GM19328 (cell line): ENCODE results near the gene SSTR5.
"Not testable (repeated sequence)": the region's sequence is repeated elsewhere in the genome, so short reads cannot be mapped to it uniquely, and the experiment has no call there.

ENCODE experiments used
- ATAC-seq: cut with Tn5 transposase; IDR thresholded peaks from one replicate; pipeline ENCODE4 v1.9.1; 2021; ENCODE audit warnings: mild to moderate bottlenecking, moderate library complexity; ENCODE audit not compliant: unreplicated experiment

SSTR5 gene

DNA sequence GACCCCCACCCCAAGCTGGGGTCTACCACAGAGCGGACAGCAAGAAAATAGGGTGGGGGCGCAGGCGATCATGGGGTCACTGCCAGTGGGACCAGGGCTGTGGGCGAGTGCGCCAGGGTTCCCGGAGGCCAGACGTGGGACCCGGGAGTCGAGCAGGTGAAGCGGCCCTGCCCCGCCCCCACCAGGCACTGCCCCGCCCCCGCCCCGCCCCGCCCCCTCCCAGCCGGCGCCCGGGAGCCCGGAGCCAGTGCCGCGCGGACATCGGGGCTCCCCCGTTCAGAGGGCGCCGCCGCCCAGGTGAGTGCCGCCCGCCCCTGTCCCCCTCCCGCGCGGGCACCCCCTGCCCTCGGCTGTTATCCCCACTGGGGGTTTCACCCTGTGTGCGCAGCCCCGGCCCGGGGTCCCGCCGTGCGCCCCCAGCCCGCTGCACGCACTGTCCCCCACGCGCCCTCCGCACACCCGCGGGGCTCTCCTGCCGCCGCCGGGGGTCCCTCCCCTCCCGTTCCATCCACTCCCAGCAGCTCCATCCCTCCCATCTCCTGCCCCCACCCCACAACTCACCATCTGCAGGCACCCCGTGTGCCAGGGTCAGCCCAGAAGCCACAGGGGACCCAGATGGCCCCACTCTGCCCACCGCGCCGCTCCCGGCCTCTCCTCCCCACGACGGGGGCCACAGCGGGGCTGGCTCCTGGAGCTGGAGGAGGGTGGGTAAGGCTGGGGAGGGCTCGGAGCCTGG lies at the start of gene SSTR5:
Gene SSTR5, plus strand, starts transcription at position 222 of the 736 bp plus-strand sequence. CDS start 6,122 bp downstream, outside the sequence.
- ATAC-seq, result no peak

DNA sequence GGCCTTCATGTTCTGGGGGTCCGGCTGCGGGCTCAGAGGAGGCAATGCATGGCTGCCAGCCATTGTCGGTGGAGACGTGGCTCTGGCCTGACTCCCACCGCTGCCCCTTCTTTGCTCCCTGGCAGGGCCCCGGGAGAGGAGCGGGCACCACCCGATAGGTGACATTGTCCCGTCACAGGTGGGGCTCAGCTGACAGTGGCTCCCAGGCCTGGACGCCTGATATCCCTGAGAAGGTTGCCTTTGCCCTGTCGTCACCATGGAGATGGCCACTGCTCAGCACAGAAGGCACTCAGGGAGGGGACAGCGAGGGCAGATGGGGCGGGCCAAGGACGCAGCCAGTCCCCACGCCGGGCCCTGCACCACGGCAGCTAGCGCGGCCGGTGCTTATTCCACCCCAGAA lies 48.4 kb upstream of the SSTR5 start:
- ATAC-seq, result no peak

GRCh38 chr16:1025183-1025809 lies 47.3 kb upstream of the SSTR5 start:
- not testable (repeated sequence) for ATAC-seq

DNA sequence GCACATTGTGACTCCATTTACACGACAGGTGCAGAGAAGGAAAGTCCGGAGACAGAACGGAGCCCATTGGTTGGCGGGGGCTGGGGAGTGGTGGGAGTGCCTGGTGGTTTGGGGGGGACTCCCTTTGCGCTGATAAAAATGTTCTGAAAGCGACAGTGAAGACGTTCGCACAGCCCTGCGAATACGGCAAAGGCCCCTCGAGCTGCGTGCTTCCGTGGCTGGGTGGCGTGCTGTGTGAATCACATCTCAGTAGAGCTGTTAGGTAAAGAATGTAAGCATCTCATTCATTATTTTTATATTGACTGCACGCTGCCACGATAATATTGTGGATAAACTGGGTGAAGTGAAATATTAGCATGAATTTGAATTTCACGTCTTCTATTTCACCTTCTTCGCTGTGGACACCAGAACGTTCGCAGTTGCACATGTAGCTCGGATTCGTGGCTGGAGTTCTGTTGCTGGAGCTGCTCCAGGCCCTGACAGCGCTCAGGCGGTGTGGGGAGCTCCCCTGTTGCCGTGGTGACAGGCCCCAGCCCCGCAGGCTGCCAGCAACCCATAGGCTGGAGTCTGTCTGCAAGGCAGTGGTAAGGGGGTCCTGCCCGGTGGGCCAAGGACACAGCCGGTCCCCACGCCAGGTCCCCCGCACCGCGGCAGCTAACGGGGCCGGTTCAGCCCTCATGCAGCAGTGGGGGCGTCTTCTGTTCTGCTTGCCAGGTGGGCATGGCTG lies 46.3 kb upstream of the SSTR5 start:
- ATAC-seq, result no peak

- no peak for ATAC-seq
These were observed 45.6 kb upstream of the SSTR5 start for GRCh38 chr16:1026784-1027500.

- no peak for ATAC-seq
These were observed 45.1 kb upstream of the SSTR5 start for GRCh38 chr16:1027501-1027815.

DNA sequence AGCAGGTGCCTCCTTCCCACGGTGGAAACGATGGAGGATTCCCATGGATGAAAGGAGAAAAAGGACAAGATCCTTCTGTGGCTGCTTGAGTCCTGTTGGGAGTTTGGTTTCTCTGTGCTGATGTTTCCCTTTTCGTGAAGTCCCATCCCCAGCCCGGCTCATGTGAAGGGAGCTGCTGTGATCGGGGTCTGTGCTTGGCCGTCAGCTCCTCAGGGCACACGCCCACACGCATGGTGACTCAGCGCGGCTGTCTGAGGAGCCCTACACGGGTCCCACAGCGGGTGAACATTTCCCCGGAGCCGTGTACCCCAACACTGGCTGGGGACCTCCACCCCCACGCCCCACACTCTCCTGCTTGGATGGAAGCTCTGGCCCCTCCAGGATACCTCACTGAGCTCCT lies 44.5 kb upstream of the SSTR5 start:
- no peak for ATAC-seq

DNA sequence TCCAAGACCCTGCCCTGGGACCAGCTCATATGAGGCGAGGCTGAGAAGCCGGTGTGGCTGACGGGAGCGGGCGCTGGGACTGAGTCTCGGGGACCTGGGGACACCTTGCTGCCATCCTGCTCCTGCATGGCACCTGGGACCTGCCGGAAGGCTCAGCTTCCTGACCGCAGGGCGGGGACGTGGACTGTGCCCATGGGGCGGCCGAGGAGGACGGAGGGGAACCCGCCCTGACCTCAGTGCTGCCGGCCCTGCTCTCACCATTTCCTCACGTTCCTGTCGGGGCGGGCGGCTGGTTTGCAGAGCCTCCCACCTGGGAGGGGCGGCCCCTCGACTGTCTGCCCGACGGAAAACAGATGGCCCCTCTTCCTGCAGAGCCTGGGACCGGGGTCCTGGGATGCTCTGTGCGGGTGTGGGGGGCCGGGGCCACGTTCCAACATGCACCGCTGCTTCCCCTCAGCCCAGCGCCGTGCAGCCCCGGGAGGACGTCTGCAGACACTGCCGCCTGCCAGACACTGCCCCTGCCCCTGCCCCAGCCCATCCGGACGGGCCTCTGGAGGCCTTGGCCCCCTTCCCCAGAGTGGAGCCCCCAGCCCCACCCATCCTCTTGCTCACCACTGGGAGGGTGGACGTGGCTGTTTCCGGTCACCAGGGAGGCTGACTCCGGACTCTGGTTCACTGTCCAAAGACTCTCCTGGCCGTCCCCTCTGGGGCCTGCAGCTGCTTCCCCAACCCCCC lies 43.9 kb upstream of the SSTR5 start:
- no peak for ATAC-seq

DNA sequence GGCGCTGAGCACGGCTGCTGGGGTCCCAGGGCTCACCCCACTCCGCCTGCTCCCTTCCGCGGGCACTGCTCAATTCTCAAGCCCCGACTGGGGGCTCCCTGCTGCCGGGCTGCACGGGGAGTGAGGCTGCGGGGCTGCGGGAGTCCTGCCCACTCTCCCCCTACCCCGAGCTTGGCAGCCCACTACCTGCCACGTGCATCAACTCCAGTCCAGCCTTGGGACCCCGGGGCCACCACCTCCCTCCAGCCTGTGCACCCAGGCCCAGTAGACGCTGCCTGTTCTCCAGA lies 43.3 kb upstream of the SSTR5 start:
- no peak for ATAC-seq

- ATAC-seq, result no peak
These were observed 42.1 kb upstream of the SSTR5 start for GRCh38 chr16:1030473-1030901.

DNA sequence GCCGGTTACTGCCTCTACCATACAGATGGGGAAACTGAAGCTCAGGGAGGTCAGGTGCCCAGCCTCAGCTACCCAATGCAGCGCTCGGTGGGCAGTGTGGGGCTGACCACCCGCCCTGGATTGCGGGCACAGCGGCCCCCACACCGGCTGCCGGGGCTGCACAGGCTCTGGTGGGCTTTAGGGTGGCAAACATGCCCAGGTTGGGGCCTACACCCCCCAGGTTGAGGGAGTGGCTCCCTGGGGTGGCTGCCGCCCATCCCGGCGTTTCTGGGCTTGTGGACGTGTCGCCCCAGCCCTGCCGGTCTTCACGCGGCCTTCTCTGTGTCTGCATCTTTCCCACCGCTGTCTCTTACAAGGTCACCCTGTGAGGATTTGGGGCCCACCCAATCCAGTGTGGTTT lies 40.9 kb upstream of the SSTR5 start:
- no peak for ATAC-seq

- no peak for ATAC-seq
These were observed 39.9 kb upstream of the SSTR5 start for GRCh38 chr16:1032607-1033006.

DNA sequence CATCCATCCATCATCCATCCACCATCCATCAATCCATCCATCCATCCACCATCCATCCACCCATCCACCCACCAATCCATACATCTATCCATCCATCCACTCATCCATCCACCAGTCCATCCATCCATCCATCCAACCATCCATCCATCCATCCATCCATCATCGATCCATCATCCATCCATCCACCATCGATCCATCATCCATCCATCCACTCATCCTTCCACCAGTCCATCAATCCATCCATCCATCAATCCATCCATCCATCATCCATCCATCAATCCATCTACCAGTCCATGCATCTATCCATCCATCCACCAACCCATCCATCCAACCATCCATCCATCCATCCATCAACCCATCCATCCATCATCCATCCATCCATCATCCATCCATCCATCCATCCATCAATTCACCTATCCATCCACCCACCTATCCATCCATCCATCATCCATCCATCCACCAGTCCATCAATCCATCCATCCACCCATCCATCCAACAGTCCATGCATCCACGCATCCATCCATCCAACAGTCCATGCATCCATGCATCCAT lies 39.3 kb upstream of the SSTR5 start:
- no peak for ATAC-seq

DNA sequence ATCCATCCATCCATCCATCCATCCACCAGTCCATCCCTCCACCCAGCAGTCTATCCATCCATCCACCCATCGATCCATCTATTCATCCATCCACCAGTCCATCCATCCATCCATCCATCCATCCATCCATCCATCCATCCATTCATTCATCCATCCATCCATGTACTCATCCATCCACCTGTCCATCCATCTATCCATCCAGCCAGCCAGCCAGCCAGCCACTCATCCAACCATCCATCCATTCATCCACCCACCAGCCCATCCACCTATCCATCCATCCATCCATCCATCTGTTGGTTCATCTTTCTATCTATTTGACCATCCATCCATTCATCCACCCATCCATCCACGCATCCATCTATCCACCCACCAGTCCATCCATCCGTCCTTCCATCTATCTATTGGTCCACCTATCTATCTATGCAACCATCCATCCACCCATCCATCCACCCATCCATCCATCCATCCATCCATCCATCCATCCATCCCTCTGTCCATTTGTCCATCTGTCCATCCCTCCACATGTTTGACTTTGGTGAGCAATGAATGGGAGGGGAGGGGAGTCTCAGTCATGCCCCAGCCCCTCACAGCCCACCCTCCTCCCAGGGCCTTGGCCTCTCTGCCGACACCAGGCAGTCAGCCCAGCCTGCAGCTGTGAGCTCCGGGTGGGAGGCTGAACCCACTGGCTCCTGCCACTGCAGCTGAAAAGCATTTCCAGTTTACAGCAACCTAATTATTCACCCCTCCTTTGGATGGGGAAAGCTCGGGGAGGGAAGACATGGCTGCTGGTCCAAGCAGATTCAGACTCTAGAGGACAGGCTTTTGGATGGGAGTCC lies 38.1 kb upstream of the SSTR5 start:
- ATAC-seq, result no peak

DNA sequence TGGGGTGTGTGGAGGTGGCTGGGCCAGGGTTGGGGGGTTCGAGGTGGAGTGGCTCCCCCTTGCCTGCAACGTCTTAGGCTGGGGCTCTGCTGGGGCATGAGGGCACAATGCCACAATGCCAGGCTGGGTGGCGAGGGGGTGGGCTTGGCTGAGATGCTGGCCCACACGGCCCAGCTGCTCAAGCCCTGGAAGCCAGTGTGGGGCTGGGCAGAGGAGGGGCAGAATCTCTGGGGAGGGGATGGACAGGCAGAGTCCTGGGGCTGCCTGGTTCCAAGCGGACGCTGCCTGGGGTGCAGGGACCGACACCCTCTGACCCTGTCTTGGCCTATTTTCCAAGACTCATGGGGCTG lies 37.5 kb upstream of the SSTR5 start:
- no peak for ATAC-seq

DNA sequence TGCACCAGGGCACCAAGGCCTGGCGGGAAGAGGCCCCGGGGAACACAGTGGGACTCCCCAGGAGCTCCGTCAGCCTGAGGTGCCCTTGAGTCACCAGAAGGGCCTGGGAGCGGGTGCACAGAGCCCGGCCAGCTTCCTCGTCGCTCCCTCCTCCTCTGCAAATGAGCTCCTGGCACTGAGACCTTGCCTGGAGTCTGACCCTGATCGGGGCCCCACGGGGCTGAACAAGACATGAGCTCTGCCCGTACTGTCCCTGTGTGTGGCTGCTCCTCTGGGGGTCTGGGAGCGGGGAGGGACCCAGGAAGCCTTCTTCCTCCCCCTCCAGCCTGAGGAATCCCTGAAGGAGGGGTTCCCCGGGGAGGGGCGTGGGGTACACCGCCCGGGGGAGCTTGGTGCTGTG lies 36.4 kb upstream of the SSTR5 start:
- ATAC-seq, result no peak

GRCh38 chr16:1036726-1037393 lies 35.7 kb upstream of the SSTR5 start:
- no peak for ATAC-seq

- no peak for ATAC-seq
These were observed 34.9 kb upstream of the SSTR5 start for GRCh38 chr16:1037394-1038257.
